Measurements from ENCODE around the gene CD6.

DNA sequence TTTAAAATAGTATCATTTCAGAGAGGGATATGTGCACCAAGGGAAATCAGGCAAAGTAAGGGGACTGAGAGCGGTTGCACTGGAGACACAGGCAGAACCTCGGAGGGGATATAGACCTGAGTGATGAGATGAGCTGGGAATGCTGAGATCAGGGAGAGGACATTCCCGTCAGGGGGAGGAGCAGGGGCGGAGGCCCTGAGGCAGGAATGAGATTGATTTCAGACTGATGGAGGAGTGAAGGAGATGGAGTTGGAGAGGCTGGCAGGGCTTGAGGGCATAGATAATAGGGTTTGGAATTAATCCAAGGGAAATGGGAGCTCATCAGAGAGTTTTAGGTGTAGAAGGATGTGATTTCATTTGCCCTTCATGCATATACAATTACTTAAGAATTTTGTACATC lies 13.2 kb downstream of the CD6 start:
- no peak for TF ChIP-seq CTCF (IDR thresholded peaks at IDR 0.05)
- no peak for TF ChIP-seq POLR2A (IDR thresholded peaks at IDR 0.05)
